ENCODE results near the gene DHX57.

DNA sequence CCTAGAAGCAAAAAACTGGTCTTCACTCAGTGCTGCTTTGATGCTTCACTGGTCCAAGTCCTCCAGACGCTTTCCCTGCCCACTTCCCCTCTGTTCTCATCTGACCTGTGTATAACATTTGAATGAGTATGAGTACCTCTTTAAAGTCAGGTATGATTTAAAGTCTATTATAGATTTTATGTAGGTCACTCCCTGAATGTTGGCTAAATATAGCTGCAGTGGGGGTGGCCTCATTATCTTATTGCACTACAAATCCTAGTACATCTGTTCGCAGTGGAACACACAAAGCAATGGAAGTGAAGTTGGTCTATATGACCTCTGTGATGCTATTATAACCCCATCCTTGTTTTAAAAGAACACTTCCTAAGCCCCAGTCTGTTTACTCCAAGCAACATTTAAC lies 47.2 kb upstream of the DHX57 start:
- TF ChIP-seq EP300 (IDR thresholded peaks at IDR 0.05) (no peak), POLR2AphosphoS5 (IDR thresholded peaks at IDR 0.05) (no peak), POLR2A (IDR thresholded peaks at IDR 0.05; ENCODE audit: low read depth) (no peak)

Measured in esophagus muscularis mucosa (tissue), 3 donors.